Testis (tissue), 3 donors: ENCODE results near the gene ZNF416. TPM values are rescaled to one million over a fixed set of nuclear protein-coding genes. Genes with fewer than 3 reads are reported as not detected.

Experiments
- DNase-seq: peaks from one replicate; pipeline ENCODE4 v3.0.0-alpha.2; 2019
- H3K27ac ChIP-seq, 2 donors: fragments of 200-600 bp; sonication (generic); one replicate each; pipeline ENCODE4 v1.5.1; 2019
- H3K27me3 ChIP-seq: fragments of 200-600 bp; sonication (generic); one replicate; pipeline ENCODE4 v1.5.1; 2019
- H3K36me3 ChIP-seq: fragments of 200-600 bp; sonication (generic); one replicate; pipeline ENCODE4 v1.5.1; 2017; ENCODE audit warnings: low read depth; ENCODE audit errors: missing control alignments
- H3K4me1 ChIP-seq: fragments of 200-600 bp; sonication (generic); one replicate; pipeline ENCODE4 v1.5.1; 2019
- H3K4me3 ChIP-seq, 2 donors: fragments of 200-600 bp; sonication (generic); one replicate each; pipeline ENCODE4 v1.5.1; 2017 to 2019
- H3K9me3 ChIP-seq: fragments of 200-600 bp; sonication (generic); one replicate; pipeline ENCODE4 v1.5.1; 2017
- POLR2A ChIP-seq: fragments of 450-650 bp; IDR thresholded peaks from one replicate; pipeline ENCODE4 v1.6.1; 2017; ENCODE audit warnings: antibody characterized with exemption, mild to moderate bottlenecking, moderate library complexity
- WGBS, 2 donors: methylation state at CpG; one replicate each; pipeline ENCODE4 v1.1.5; 2018; 5-methylcytosine and 5-hydroxymethylcytosine counted together
- intact Hi-C: fragments of 100-400 bp; cut with DNase I; formaldehyde crosslinking; loops from one replicate; pipeline ENCODE4 v1.15.1; 2023; ENCODE audit warnings: low total_unique reads
- polyA plus RNA-seq: library from polyadenylated mRNA; stranded (reverse); fragments of 350-450 nt; fragmentation: Illumina TruSeq; extraction: RNeasy Lipid Tissue Mini Kit (QIAGEN cat#74804); gene quantifications from one replicate; pipeline ENCODE4 v1.2.3, GENCODE V29; 2014; ENCODE audit warnings: low read depth, low replicate concordance; ENCODE audit not compliant: insufficient read depth
- total RNA-seq, 2 donors: library from RNA; depleted of rRNA; stranded (reverse); fragments of >200 nt; gene quantifications; one replicate each; pipeline ENCODE4 v1.2.3, GENCODE V29; 2016
- TF ChIP-seq, protein P1 (sequence below), 3 experiments: fragments of 450-650 bp in 2 of 3; fragments of 200-600 bp in 1 of 3; sonication (generic) in 1 of 3; IDR thresholded peaks; one replicate each; pipeline ENCODE4 v1.5.1; 2016 to 2019; ENCODE audit warnings: antibody characterized with exemption in 3 of 3, mild to moderate bottlenecking in 2 of 3, moderate library complexity in 1 of 3

Gene ZNF416
- total and polyA plus RNA-seq, 3 donors from 2014 or later: 8.7 to 10.9 (median 9.4) TPM

DNA sequence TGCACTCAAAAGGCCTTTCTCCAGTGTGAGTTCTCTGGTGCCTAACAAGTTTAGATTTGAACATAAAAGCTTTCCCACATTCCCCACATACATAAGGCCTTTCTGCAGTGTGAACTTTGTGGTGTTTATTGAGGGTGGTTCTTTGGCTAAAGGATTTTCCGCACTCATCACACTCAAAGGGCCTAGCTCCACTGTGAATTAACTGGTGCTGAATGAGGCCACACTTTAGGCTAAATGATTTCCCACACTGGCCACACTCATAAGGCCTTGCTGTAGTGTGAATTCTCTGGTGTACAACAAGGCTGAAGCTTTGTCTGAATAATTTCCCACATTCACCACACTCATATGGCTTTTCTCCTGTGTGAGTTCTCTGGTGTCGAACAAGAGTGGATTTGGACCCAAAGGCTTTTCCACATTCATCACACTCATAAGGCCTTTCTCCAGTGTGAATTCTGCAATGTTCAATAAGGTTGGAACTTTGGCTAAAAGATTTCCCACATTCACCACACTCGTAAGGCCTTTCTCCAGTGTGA is 6.2 kb downstream of the ZNF416 start:
- Histone ChIP-seq H3K9me3 (no peaks in the 10 kb centered on the region), H3K27me3 (no peaks in the 10 kb centered on the region), H3K27ac (no peak overlapping the region), H3K4me3 (no peak overlapping the region), H3K36me3 (no peaks in the 10 kb centered on the region), H3K4me1 (no peaks in the 10 kb centered on the region)
- 97 to 98% methylated on average over 3 of the region's 3 CpGs for WGBS, 2 donors
- TF ChIP-seq, protein P1, sequence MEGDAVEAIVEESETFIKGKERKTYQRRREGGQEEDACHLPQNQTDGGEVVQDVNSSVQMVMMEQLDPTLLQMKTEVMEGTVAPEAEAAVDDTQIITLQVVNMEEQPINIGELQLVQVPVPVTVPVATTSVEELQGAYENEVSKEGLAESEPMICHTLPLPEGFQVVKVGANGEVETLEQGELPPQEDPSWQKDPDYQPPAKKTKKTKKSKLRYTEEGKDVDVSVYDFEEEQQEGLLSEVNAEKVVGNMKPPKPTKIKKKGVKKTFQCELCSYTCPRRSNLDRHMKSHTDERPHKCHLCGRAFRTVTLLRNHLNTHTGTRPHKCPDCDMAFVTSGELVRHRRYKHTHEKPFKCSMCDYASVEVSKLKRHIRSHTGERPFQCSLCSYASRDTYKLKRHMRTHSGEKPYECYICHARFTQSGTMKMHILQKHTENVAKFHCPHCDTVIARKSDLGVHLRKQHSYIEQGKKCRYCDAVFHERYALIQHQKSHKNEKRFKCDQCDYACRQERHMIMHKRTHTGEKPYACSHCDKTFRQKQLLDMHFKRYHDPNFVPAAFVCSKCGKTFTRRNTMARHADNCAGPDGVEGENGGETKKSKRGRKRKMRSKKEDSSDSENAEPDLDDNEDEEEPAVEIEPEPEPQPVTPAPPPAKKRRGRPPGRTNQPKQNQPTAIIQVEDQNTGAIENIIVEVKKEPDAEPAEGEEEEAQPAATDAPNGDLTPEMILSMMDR (IDR thresholded peaks at IDR 0.05): no peak
- TF ChIP-seq POLR2A: no peak
- intact Hi-C loops: no loop called here
- DNase-seq: no peak

DNA sequence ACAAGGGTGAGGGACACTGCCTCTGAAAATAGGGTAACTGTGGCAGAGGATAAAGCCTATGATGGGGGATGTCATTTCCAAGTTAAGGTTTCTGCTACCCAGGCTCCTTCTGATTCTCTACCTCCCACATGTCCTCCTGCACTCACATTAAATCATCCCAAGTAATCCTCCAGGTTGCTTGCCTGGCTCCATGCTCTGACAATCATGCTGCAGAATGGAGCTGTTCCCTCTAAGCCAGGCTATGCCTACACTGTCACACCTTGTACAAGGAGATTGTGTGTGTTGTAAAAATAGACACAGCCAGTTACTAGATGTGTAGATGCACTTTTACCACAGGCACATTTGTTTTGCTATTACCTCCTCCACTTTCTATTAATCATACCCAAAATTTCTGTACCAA is 8.0 kb downstream of the ZNF416 start:
- Histone ChIP-seq H3K36me3 (no peaks in the 10 kb centered on the region), H3K27me3 (no peaks in the 10 kb centered on the region), H3K9me3 (peaks cover 5% of the 10 kb centered on the region), H3K27ac (no peak overlapping the region), H3K4me1 (no peaks in the 10 kb centered on the region), H3K4me3 (no peak overlapping the region)
- TF ChIP-seq, protein P1 (IDR thresholded peaks at IDR 0.05): no peak
- no peak for TF ChIP-seq POLR2A
- DNase-seq: no peak
- intact Hi-C loops: no loop called here

DNA sequence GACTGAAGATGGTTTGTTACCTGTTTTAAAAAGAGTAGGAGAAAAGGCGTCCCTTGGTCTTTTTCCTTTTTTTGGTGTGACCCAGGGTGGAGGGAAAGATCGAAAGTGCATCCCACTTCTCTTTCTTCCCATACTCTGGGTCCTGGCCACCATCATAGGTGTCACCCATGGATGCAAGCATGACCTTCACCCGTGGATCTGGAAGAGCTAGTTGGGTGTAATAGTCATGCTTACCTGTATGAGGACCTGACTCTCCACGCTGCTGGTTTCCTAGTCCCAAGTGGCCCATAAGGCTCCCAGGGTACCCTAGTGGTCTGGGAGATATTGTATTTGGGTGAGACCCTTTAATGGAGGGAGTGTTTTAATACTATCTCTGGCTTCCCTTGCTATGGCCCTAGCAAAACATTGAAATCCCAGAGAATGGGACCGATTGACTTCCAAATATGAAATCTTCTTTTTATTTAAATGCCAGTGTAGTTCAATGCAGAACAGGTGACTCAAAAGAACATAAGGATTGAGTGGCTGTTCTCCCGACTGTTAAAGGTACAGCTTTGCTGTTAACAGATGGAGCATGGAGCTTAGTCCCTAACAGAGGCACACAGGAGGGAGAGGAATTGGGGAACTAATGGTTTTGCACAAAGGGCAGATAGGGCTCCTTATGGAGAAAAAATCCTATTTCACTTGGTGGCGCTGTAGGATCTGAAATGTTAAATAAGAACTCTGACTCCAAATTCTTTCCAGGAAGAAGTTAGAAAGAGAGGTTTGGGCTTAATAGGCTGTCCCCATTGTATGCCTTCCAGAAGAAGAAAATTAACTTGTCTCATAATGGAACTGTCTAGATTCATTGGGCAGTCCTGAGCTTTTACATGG is 12.1 kb downstream of the ZNF416 start:
- TF ChIP-seq, protein P1 (IDR thresholded peaks at IDR 0.05): no peak
- no peak for TF ChIP-seq POLR2A
- no peaks in the 10 kb centered on the region for H3K36me3 ChIP-seq
- peaks cover 5% of the 10 kb centered on the region for H3K9me3 ChIP-seq
- 50 to 53% methylated on average over 7 of the region's 7 CpGs for WGBS, 2 donors
- no peak overlapping the region for H3K27ac ChIP-seq
- H3K4me3 ChIP-seq: no peak overlapping the region
- H3K27me3 ChIP-seq: no peaks in the 10 kb centered on the region
- DNase-seq: no peak
- intact Hi-C loops: no loop called here
- H3K4me1 ChIP-seq: no peaks in the 10 kb centered on the region

DNA sequence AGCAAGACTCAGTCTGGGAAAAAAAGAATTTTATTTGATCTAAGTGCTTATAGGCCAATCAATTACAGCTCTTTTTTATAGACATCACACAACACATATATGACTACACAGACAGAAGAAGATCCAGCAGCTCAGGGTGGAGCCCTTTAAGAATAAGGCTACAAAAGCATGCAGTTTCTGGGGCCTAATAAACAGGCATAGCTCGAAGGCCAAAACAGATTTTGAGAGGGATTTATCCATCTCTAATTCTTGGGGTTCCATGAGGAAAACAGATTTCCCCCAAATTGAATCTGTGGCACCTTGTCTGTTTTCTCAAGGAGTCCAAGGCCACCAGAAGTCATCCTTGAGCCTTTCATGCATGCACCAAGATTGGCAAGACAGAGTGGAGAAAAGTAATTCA is 15.2 kb downstream of the ZNF416 start:
- no peak overlapping the region for H3K27ac ChIP-seq
- intact Hi-C loops: no loop called here
- WGBS, 2 donors: 79 to 100% methylated on average over 1 of the region's 1 CpG
- H3K4me1 ChIP-seq: peaks cover 8% of the 10 kb centered on the region
- H3K27me3 ChIP-seq: no peaks in the 10 kb centered on the region
- peaks cover 5% of the 10 kb centered on the region for H3K9me3 ChIP-seq
- TF ChIP-seq POLR2A: no peak
- TF ChIP-seq, protein P1 (IDR thresholded peaks at IDR 0.05): no peak
- no peaks in the 10 kb centered on the region for H3K36me3 ChIP-seq
- no peak for DNase-seq
- H3K4me3 ChIP-seq: no peak overlapping the region
